NCI-H1105 treated with DMSO at 0.1 percent for 48 hours (cell line): ENCODE results near the gene GPR55.
"Not testable (repeated sequence)": the region's sequence is repeated elsewhere in the genome, so short reads cannot be mapped to it uniquely, and the experiment has no call there.

Experiments used
- DNase-seq: peaks from one replicate; lab custom pipeline; 2025; lab: John Stamatoyannopoulos, UW

The GPR55 gene

GRCh38 chr2:230924470-230925341 lies at the start of gene GPR55:
GPR55 (minus strand) TSS chr2:230925242; CDS start chr2:230910962, 14,280 bp downstream.
- DNase-seq = no peak

DNA sequence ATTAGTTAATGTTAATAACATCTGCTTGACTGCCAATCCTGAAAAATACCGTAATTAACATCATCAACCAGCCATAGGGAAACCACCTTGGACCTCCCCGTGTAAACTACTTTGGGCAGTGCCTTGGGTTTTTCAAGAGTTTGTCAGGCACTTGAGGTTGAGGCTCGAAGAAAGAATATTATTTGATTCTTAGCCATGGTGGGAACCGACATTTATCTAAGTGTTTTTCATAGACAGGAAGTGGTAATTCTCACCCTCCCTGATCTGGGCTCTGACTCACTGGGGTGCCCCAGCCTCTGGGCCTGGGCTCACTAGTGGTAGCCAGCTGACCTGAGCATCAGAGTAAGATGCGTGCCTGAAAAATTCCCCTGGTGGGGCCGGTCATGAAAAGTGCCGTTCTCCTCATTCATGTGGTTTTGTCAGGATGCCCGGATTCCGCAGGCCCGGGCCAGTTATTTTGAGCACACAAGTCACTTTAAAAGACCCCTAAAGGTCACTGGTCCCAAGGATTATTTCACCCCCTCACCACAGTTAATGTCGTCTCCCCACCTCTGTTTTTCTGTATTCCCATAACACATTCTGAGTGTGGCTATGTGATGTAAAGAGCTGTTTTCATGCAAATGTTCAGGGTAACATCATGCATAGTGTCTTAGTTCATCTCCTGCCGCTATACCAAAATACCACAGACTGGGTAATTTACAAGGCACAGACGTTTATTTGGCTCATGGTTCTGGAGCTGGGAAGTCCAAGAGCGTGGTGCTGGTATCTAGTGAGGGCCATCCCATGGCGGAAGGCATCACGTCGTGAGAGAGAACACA lies 49.3 kb upstream of the GPR55 start:
- no peak for DNase-seq

DNA sequence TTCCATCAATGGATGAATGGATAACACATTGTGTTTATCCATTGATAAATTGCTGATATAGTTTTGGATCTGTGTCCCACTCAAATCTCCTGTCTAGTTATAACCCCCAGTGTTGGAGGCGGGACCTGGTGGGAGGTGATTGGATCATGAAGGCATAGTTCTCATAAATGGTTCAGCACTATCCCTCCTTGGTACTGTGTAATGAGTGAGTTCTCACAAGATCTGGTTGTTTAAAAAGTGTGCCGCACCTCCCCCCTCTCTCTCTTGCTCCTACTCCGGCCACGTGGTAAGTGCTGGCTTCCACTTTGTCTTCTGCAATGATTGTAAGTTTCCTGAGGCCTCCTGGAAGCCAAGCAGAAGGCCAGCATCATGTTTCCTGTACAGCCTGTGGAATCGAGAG lies 47.0 kb upstream of the GPR55 start:
- no peak for DNase-seq

DNA sequence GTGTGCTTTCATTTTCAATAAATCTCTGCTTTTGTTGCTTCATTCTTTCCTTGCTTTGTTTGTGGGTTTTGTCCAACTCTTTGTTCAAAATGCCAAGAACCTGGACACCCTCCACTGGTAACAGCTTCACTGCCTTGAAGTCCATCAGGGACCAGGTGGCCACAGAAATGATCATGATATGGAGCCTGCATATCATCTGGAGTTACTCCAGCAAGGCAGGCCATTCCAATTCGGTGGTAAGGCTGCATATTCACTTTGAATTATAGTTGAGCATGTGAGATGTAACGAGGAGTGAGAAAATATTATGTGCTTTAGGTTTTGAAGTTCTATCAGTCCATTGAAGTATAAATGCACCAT lies 44.6 kb upstream of the GPR55 start:
- no peak for DNase-seq

DNA sequence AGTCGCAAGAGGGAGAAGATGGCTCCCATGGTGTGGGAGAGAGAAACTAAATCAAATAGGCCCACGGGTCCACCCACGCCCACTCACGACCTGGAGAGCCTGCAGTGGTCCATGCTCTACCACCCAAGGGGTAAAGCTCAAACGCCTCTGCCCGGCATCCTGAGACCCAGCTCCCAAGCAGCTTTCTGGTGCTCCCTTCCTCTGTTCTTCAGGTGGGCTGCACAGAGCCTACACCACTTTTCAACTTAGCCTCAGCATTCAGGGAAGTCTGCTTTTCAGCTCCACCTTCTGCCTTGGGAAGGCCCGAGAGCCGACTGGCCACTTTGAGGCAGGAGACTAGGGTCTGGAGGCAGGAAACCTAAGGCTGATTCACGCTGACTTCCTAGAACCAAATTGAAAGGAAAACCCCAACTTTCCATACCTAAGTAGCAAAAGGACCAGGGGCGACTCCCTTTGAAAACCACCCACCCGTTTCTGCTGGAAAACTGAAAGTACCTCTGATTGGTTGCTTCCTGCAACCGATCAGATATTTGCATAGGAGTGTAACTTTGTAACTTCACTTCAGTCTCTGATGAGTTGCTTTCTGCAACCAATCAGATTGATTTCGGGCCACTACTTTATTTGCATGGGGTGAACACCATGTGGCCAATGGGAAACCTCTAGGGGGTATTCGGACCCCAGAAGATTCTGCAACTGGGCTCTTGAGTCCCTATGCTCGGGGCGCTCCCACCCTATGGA lies 44.0 kb upstream of the GPR55 start:
- no peak for DNase-seq

DNA sequence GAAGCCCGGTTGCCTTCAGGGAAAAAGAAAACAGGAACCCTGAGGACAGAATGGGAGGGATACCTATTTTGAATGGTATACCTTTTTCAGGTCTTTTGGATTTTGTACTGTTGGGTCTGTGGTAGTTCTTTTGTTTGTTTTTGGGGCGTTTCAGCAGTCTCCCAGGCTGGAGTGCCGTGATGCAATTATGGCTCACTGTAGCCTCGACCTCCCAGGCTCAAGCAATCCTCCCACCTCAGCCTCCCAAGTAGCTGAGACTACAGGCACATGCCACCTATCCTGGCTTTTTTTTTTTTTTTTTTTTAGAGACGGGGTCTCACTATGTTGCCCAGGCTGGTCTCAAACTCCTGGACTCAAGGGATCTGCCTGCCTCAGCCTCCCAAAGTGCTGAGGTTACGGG lies 43.3 kb upstream of the GPR55 start:
- not testable (repeated sequence) for DNase-seq

GRCh38 chr2:230967113-230967512 lies 42.1 kb upstream of the GPR55 start:
- DNase-seq = no peak

GRCh38 chr2:230964136-230964730 lies 39.2 kb upstream of the GPR55 start:
- DNase-seq = no peak

DNA sequence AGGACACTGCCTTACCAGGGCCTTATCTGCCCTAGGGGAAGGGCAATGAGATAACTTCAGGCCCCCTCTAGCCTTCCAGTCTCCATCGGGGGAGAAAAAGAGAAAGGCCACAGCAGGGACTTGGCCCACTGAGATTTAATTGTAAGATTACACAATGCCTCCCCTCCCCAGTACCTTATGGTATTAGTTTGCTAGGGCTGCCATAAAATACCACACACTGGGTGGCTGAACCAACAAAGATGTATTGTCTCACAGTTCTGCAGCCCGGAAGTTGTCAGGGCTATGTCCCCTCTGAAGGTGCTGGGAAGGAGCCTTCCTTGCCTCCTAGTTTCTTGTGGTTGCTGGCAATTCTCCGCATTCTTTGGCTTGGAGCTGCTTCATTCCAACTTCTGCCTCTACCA lies 36.0 kb upstream of the GPR55 start:
- DNase-seq = no peak

- DNase-seq = no peak
Measured at GRCh38 chr2:230960026-230960425, 35.0 kb upstream of the GPR55 start.

DNA sequence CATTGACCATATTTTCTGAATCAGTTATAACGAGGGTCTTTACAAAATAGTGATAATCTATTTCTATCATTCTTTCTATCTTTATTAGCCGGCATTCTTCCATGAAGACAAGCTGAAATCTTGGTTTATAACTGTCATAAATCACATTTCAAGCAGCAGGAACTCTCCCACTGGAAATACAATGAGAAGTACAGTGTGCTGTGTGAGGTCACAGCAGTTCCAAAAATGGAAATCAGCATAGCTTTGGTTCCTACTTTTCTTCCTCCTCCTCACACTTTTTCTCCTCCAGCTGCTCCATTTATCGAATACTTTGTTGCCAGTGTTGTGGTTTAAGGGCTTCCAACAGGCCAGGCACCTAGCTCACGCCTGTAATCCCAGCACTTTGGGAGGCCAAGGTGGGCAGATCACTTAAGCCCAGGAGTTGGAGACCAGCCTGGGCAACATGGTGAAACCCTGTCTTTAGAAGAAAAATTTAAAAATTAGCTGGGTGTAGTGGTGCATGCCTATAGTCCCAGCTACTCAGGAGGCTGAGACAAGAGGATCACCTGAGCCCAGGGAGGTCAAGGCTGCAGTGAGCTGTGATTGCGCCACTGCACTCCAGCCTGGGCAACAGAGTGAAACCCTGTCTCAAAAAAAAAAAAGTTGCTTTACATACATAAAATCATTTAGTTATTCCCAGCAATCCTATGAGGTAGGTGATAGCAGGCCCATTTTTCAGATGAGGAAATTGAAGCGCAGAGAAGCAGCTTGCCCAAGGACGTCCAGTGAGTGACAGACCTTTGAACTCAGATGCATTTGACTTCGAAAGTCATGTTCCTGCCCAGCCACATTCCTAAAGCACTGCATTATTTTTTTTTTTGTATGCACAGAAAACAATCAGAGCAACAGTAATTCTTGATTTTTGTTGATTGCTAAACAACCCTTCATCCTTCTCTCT lies 34.0 kb upstream of the GPR55 start:
- no peak for DNase-seq

DNA sequence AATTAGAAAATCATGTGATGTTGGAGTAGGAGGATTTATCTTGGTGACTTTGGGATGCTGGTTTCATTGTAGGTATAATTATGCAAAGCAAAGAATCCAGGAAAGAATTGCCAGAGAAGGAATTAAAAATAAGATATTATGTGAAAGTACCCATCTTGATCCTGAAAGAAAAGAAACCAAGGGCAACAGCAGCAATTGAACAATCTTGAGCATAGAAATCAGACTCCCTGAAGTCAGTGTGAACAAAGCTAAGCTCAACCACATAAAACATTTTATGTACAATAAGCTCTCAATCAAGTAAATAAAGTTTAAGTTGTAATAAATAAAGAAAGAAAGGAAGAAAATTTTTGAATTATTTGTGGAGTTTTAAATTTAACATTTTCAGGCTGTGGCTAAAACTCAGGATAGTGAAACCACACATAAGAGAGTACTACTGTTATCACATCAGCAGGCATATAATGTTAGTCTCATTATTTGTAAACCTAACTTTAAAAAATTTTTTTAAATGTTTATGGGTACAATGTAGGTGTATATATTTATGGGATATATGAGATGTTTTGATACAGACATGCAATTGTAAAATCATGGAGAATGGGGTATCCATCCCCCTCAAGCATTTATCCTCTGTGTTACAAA lies 32.8 kb upstream of the GPR55 start:
- DNase-seq = no peak

- peak; percentile 18 for DNase-seq
Measured at GRCh38 chr2:230956827-230957755, 32.0 kb upstream of the GPR55 start.

- DNase-seq = no peak
Measured at GRCh38 chr2:230955163-230955737, 30.2 kb upstream of the GPR55 start.

- no peak for DNase-seq
Measured at GRCh38 chr2:230954746-230955145, 29.7 kb upstream of the GPR55 start.

DNA sequence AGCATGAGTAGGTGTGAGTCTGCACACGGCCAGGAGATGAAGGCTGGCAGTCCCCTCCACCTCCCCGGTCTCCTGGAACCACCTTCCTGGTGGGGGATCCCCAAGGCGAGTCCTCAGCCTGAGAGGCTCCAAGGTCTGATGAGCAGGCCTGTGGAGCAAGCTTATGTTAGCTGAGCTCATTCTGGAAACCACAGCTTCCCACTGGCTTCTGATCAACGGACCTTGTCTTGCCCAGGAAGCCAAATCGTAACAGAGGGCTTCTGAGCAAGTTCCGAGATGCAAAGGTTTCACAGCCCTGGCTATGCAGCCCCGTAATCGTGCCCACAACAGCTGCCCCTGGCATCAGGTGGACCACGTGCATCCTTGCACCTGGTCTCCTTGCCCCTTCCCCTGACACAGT lies 28.8 kb upstream of the GPR55 start:
- DNase-seq = no peak

GRCh38 chr2:230952226-230952956 lies 27.3 kb upstream of the GPR55 start:
- DNase-seq = no peak

DNA sequence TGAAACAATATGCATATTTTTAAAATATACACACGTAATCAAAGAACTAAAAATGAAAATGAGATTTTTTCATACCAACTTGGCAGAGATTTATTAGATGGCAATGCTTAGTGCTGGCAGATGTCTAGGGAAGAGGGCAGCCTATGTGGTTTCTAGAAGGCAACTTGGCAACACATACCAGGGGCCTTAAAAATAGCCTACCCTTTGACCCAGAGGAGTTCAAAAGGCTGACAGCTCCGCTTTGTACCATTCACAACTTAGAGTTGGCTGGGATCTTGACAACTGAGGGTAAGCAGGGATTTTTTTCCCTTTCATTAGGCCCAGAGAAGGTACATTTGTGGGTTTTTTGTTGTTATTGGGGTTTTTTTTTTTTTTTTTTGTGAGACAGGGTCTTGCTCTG lies 26.4 kb upstream of the GPR55 start:
- no peak for DNase-seq
